AG04450 (cell line): ENCODE data around the gene CDO1. TPM values are rescaled to one million over a fixed set of nuclear protein-coding genes. Genes with fewer than 3 reads are reported as not detected.

Experiments used
- CTCF ChIA-PET: fragments of 300-600, 350-600 bp; formaldehyde crosslinking; extraction: SDS; loops from one replicate; lab custom pipeline; 2022; ENCODE audit warnings: antibody characterized with exemption, inconsistent platforms; lab: Charles Lee
- POLR2A ChIA-PET: fragments of 350-600 bp; formaldehyde crosslinking; extraction: SDS; loops from one replicate; lab custom pipeline; 2021; ENCODE audit warnings: antibody characterized with exemption, inconsistent platforms; lab: Yijun Ruan, JAX
- DNase-seq: peaks from one replicate; pipeline ENCODE4 v3.0.0-alpha.2; 2011; ENCODE audit warnings: low read depth, low spot score
- H3K27ac ChIP-seq: one replicate; pipeline ENCODE4 v1.5.1; 2012; ENCODE audit warnings: low read depth, low read length, control low read depth
- H3K27me3 ChIP-seq: one replicate; pipeline ENCODE4 v1.6.0; 2012; ENCODE audit warnings: low read length; ENCODE audit not compliant: control insufficient read depth, insufficient read depth
- H3K4me3 ChIP-seq: 2 replicates; pipeline ENCODE4 v1.5.1; 2011; ENCODE audit warnings: mild to moderate bottlenecking, low read depth, low read length, control low read depth
- H3K9me3 ChIP-seq: 2 replicates; pipeline ENCODE4 v1.5.1; 2012; ENCODE audit warnings: low read length; ENCODE audit not compliant: control insufficient read depth, insufficient read depth
- polyA plus RNA-seq: library from polyadenylated mRNA; depleted of rRNA; stranded (reverse); fragments of >200 nt; gene quantifications from 2 replicates; pipeline ENCODE4 v1.2.3, GENCODE V29; 2011
- TF ChIP-seq, protein P1 (sequence below): IDR thresholded peaks from 2 replicates; pipeline ENCODE4 v1.5.1; 2011; ENCODE audit warnings: low read depth, low read length, control low read depth, inconsistent platforms

The CDO1 gene
- polyA plus RNA-seq, 1 experiment = 2.2 TPM

DNA sequence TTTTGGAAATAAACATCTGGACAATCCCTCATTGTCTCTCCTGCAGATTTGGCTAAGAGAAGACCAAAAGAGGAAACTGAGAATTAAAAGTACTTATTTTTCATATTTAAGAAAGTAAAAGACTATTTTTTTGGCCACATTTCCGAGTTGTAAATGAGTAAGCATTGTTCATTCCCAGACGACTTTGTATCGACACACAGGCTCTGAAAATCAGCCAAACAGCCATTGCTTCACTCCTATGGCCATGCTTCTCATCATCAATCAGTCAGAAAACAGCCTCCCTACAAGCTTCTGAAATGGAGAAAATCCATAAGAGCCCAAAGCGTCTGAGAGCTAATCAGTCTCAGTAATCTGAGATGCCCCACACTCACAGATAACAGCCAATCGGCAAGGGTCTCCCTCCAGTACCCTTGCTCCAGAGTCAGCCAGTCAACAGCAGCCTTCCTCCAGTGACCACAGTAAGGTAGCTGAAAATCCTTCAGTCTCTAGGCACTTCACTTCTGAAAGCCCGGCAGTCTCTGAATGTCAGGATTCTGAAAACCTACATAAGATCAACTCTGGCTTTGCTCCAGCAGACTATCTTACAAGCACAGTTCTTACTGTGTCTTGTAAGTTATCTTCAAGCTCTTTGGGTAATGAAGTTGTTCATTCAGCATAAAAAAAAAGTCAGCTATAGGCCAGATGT lies 30.9 kb downstream of the CDO1 start:
- POLR2A ChIA-PET = no interaction called here
- Histone ChIP-seq H3K4me3 (no peak overlapping the region), H3K9me3 (no peaks in the 10 kb centered on the region), H3K27me3 (peaks cover 3% of the 10 kb centered on the region), H3K27ac (no peak overlapping the region)
- TF ChIP-seq, protein P1, sequence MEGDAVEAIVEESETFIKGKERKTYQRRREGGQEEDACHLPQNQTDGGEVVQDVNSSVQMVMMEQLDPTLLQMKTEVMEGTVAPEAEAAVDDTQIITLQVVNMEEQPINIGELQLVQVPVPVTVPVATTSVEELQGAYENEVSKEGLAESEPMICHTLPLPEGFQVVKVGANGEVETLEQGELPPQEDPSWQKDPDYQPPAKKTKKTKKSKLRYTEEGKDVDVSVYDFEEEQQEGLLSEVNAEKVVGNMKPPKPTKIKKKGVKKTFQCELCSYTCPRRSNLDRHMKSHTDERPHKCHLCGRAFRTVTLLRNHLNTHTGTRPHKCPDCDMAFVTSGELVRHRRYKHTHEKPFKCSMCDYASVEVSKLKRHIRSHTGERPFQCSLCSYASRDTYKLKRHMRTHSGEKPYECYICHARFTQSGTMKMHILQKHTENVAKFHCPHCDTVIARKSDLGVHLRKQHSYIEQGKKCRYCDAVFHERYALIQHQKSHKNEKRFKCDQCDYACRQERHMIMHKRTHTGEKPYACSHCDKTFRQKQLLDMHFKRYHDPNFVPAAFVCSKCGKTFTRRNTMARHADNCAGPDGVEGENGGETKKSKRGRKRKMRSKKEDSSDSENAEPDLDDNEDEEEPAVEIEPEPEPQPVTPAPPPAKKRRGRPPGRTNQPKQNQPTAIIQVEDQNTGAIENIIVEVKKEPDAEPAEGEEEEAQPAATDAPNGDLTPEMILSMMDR = no peak
- DNase-seq = no peak
- CTCF ChIA-PET = no interaction called here

DNA sequence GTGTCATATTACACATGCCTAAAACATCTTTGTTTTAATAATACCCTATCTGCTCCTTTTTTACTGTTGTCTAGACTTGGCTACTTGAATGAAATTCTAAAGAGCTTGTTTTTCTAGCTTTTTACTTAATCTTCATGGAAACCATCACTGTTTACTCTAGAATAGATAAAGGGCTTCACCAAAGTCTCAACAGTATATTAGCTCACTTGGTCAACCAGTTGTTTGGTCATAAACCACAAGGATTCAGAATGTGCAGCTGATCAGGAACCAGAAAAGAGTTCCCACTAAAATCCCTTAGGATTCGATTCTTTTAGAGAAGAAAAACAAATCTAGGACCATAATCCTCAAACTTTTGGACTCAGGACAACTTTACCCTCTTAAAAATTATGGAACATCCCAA lies 38.0 kb downstream of the CDO1 start:
- Histone ChIP-seq H3K9me3 (no peaks in the 10 kb centered on the region), H3K27me3 (peaks cover 2% of the 10 kb centered on the region), H3K4me3 (no peak overlapping the region), H3K27ac (no peak overlapping the region)
- no peak for DNase-seq
- POLR2A ChIA-PET = no interaction called here
- CTCF ChIA-PET = interaction anchor here (1.0 kb wide), 1 partner anchor 10 kb away, joined by 4 read pairs; no protein-coding TSS in a partner anchor
- TF ChIP-seq, protein P1 = no peak

DNA sequence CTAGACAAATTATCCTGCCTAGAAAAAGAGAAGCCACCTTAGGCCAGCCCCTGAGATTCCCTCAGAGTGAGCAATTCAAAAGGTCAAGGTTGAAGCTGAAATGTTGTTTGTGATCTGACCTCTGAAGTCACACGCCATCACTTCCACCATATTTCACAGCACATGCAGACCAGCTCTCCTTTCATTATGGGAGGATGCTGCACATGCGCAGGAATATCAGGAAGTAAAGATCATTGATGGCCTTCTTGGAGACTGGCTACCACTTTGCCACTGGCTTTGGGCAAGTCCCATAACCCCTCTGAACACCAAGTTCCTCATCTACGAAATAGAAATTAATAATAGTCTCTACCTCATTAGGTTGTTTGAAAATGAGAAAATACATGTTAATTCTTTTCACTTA lies 39.5 kb downstream of the CDO1 start:
- Histone ChIP-seq H3K27ac (no peak overlapping the region), H3K9me3 (no peaks in the 10 kb centered on the region), H3K27me3 (peaks cover 4% of the 10 kb centered on the region), H3K4me3 (no peak overlapping the region)
- ChIA-PET POLR2A (no interaction called here), CTCF (no interaction called here)
- TF ChIP-seq, protein P1 = no peak
- no peak for DNase-seq

DNA sequence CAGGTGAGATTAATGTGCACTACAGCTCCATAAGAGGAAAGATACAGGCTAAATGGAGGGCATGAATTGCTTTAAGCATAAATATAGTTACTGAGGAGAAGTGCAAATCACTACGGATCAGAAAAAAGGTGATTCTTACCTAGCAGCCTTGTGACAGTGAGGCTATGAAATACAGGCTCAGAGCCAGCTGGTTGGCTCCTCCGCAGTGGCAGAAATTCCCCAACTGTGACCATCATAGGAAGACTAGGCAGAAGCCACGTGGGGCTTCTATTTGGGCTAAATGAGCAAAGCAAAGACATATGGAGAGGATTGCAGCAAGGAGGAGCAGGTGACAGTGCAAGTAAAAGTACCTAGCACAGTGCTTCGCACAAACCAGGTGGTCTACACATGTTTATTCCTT lies 40.5 kb downstream of the CDO1 start:
- POLR2A ChIA-PET = no interaction called here
- no peaks in the 10 kb centered on the region for H3K9me3 ChIP-seq
- no peak overlapping the region for H3K4me3 ChIP-seq
- no peak overlapping the region for H3K27ac ChIP-seq
- peaks cover 4% of the 10 kb centered on the region for H3K27me3 ChIP-seq
- no peak for DNase-seq
- TF ChIP-seq, protein P1 = no peak
- CTCF ChIA-PET = no interaction called here

DNA sequence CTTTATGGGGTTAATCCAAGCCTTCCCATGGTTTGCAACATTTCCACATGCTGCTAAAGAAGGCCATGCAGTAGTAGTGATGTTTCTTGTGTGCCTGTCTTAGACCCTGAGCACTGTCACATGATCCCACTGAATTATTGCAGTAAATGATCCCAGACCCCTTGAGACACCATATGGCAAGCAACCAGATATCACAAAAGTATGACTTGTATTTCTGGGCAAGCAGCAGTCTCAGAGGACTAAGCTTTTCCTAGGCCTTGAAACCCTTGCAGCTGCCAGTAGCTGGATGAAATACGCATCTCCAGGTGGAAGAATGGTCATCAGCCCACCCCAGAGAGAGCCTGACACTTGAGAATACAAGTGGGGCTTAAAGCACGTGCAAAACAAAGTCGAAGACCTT lies 41.8 kb downstream of the CDO1 start:
- H3K9me3 ChIP-seq = no peaks in the 10 kb centered on the region
- no peak for DNase-seq
- POLR2A ChIA-PET = no interaction called here
- H3K27me3 ChIP-seq = peaks cover 4% of the 10 kb centered on the region
- H3K27ac ChIP-seq = no peak overlapping the region
- no peak overlapping the region for H3K4me3 ChIP-seq
- TF ChIP-seq, protein P1 = no peak
- CTCF ChIA-PET = no interaction called here
